B cell (primary cell): ENCODE data around the gene ARL9. TPM values are rescaled to one million over a fixed set of nuclear protein-coding genes. Genes with fewer than 3 reads are reported as not detected.

Experiments
- ATAC-seq: fragments of 200-7000 bp; cut with Tn5 transposase; one replicate; pipeline ENCODE4 v1.10.0; 2021; ENCODE audit warnings: low read depth, mild to moderate bottlenecking, moderate number of reproducible peaks, moderate library complexity
- CTCF ChIA-PET: fragments of 350-600 bp; sonication (Branson Sonifier 250); formaldehyde crosslinking; loops from one replicate; lab custom pipeline; 2021; ENCODE audit warnings: antibody characterized with exemption, inconsistent platforms; lab: Charles Lee
- POLR2A ChIA-PET: fragments of 350-600 bp; sonication (Branson Sonifier 250); formaldehyde crosslinking; loops from one replicate; lab custom pipeline; 2021; ENCODE audit warnings: antibody characterized with exemption; lab: Charles Lee
- DNase-seq: peaks from one replicate; pipeline ENCODE4 v3.0.0; 2013
- H2AFZ ChIP-seq: 2 replicates; pipeline ENCODE4 v1.6.1; 2012; ENCODE audit warnings: mild to moderate bottlenecking, low read depth, low read length; ENCODE audit not compliant: insufficient read depth, poor library complexity, severe bottlenecking
- H3K27ac ChIP-seq, 2 donors: 1 replicate in 1 of 2; 2 replicates in 1 of 2; pipeline ENCODE4 v1.5.1; 2012 to 2013; ENCODE audit warnings: low read length in 2 of 2, mild to moderate bottlenecking in 2 of 2, moderate library complexity in 1 of 2
- H3K27me3 ChIP-seq, 4 experiments: fragments of 200-600 bp in 1 of 4; sonication (generic) in 1 of 4; replicated peaks in 1 of 4; 1 replicate in 2 of 4; 2 replicates in 2 of 4; pipeline versions ENCODE4 v1.6.1 to v1.7.0; 2013 to 2016; ENCODE audit warnings: low read length in 3 of 4, mild to moderate bottlenecking in 2 of 4, mixed read lengths in 1 of 4, moderate library complexity in 1 of 4; ENCODE audit not compliant: insufficient read depth in 4 of 4, control insufficient read depth in 3 of 4; ENCODE audit errors: control extremely low read depth in 1 of 4
- H3K36me3 ChIP-seq, 2 experiments: replicated peaks in 1 of 2; 1 replicate in 1 of 2; 2 replicates in 1 of 2; pipeline versions ENCODE4 v1.6.1 to v1.7.1; 2013; ENCODE audit warnings: low read length in 1 of 2; ENCODE audit not compliant: insufficient read depth in 2 of 2, control insufficient read depth in 1 of 2; ENCODE audit errors: control extremely low read depth in 1 of 2, extremely low read depth in 1 of 2
- H3K4me1 ChIP-seq, 2 donors: fragments of 200-600 bp in 1 of 2; sonication (generic) in 1 of 2; 1 replicate in 1 of 2; 2 replicates in 1 of 2; pipeline versions ENCODE4 v1.5.1 to v1.6.1; 2013 to 2017; ENCODE audit warnings: low read length in 2 of 2; ENCODE audit not compliant: control insufficient read depth in 2 of 2, insufficient read depth in 2 of 2
- H3K4me2 ChIP-seq: replicated peaks from 2 replicates; pipeline ENCODE3; 2012; ENCODE audit warnings: mild to moderate bottlenecking, low read depth, low read length; ENCODE audit not compliant: poor library complexity, severe bottlenecking
- H3K4me3 ChIP-seq, 5 experiments: fragments of 200-600 bp in 1 of 5; sonication (generic) in 1 of 5; 1 replicate in 3 of 5; 2 replicates in 2 of 5; pipeline versions ENCODE4 v1.5.1 to v1.7.0; 2011 to 2016; ENCODE audit warnings: low read length in 4 of 5, mild to moderate bottlenecking in 4 of 5, low read depth in 2 of 5, control low read depth in 1 of 5, moderate library complexity in 1 of 5; ENCODE audit not compliant: insufficient read depth in 1 of 5; ENCODE audit errors: control extremely low read depth in 1 of 5, extremely low read depth in 1 of 5
- H3K79me2 ChIP-seq: fragments of 200-600 bp; sonication (generic); one replicate; pipeline ENCODE4 v1.6.0; 2016; ENCODE audit warnings: low read length; ENCODE audit not compliant: control insufficient read depth, insufficient read depth
- H3K9ac ChIP-seq: fragments of 200-600 bp; sonication (generic); 2 replicates; pipeline ENCODE4 v1.6.1; 2017; ENCODE audit warnings: mild to moderate bottlenecking, low read length, moderate library complexity
- H3K9me3 ChIP-seq, 3 donors: one replicate each; pipeline versions ENCODE4 v1.6.1 to v1.7.1; 2013; ENCODE audit warnings: low read length in 2 of 3; ENCODE audit not compliant: control insufficient read depth in 2 of 3, insufficient read depth in 1 of 3; ENCODE audit errors: control extremely low read depth in 1 of 3
- H4K20me1 ChIP-seq: 2 replicates; pipeline ENCODE4 v1.6.0; 2012; ENCODE audit warnings: mild to moderate bottlenecking, low read length; ENCODE audit not compliant: insufficient read depth, control insufficient read depth, poor library complexity, severe bottlenecking
- H3K27ac Mint-ChIP-seq: one replicate; pipeline ENCODE4 v1.8.0; 2021; ENCODE audit warnings: mixed read lengths
- H3K27me3 Mint-ChIP-seq: one replicate; pipeline ENCODE4 v1.8.0; 2021; ENCODE audit warnings: mixed read lengths
- H3K4me1 Mint-ChIP-seq: one replicate; pipeline ENCODE4 v1.8.0; 2021; ENCODE audit warnings: mixed read lengths
- H3K4me3 Mint-ChIP-seq: one replicate; pipeline ENCODE4 v1.8.0; 2021; ENCODE audit warnings: mixed read lengths
- H3K9me3 Mint-ChIP-seq: one replicate; pipeline ENCODE4 v1.8.0; 2022; ENCODE audit warnings: mixed read lengths; ENCODE audit not compliant: insufficient read depth
- CTCF ChIP-seq: fragments of 200-600 bp; IDR thresholded peaks from one replicate; pipeline ENCODE4 v1.8.0; 2022; ENCODE audit warnings: antibody characterized with exemption, mild to moderate bottlenecking
- EZH2 ChIP-seq: IDR thresholded peaks from 2 replicates; pipeline ENCODE4 v1.6.1; 2012; ENCODE audit warnings: borderline replicate concordance, low read depth, mild to moderate bottlenecking, moderate library complexity, low read length; ENCODE audit not compliant: insufficient read depth, poor library complexity, severe bottlenecking
- WGBS: methylation state at CpG from one replicate; pipeline ENCODE4 v1.1.5; 2013; ENCODE audit warnings: missing lambda C conversion rate; ENCODE audit not compliant: insufficient coverage; 5-methylcytosine and 5-hydroxymethylcytosine counted together
- intact Hi-C: fragments of 100-400 bp; cut with micrococcal nuclease; formaldehyde crosslinking; loops from one replicate; pipeline ENCODE4 v1.10.0; 2022
- polyA plus RNA-seq: library from polyadenylated mRNA; depleted of rRNA; stranded (reverse); fragments of >200 nt; gene quantifications from 2 replicates; pipeline ENCODE4 v1.2.3, GENCODE V29; 2012
- total RNA-seq, 2 donors: library from RNA; stranded (reverse); fragments of 120-200 nt in 1 of 2; gene quantifications; 1 replicate in 1 of 2; 2 replicates in 1 of 2; pipeline versions ENCODE4 v1.2.3 to v1.2.4, GENCODE V29; 2013 to 2022

ARL9 gene
- total and polyA plus RNA-seq, 2 donors (not counting 1 experiment from before 2014, with no cell fraction given), result 0.17 TPM; not detected in 1

GRCh38 chr4:56468097-56468422, 37.5 kb upstream of the ARL9 start:
- Histone ChIP-seq H3K4me1 (peaks cover 38 to 42% of the 10 kb centered on the region in 2 donors), H4K20me1 (peaks cover 21% of the 10 kb centered on the region)
- 0% methylated on average over 4 of the region's 10 CpGs for WGBS

More at GRCh38 chr4:56468097-56468422, 37.5 kb upstream of the ARL9 start:
- Histone ChIP-seq H3K9me3 (no peaks in the 10 kb centered on the region), H3K36me3 (peaks cover 0 to 21% of the 10 kb centered on the region in 2 experiments), H3K9ac (peak overlapping the region; percentile 78), H2AFZ (peak overlapping the region; percentile 88), H3K4me3 (peak overlapping the region; percentile 83 to 97 (median 89)), H3K27ac (peak overlapping the region; percentile 73 to 81), H3K27me3 (no peaks in the 10 kb centered on the region), H3K79me2 (peaks cover 89% of the 10 kb centered on the region), H3K4me2 (peak overlapping the region; percentile 77)
- no peaks in the 10 kb centered on the region for H3K9me3 Mint-ChIP-seq
- TF ChIP-seq CTCF (no peak), EZH2 (no peak)
- CTCF ChIA-PET, result interaction anchor here (0.8 to 1.9 kb wide), 9 partner anchors 10 to 519 kb away, joined by 3 to 8 read pairs (median 4); partner anchors contain the start of genes CEP135, PAICS and PPAT
- intact Hi-C loops, result loop anchor here (5.0 to 10.0 kb wide), 4 partner anchors 334 to 1073 kb away; partner anchors contain the start of genes CLOCK, EXOC1 and TMEM165
- peaks cover 56% of the 10 kb centered on the region for H3K4me1 Mint-ChIP-seq
- peak overlapping the region; percentile 96 for H3K27ac Mint-ChIP-seq
- ATAC-seq, result peak; percentile 29
- peak overlapping the region; percentile 99 for H3K4me3 Mint-ChIP-seq
- H3K27me3 Mint-ChIP-seq, result no peaks in the 10 kb centered on the region
- DNase-seq, result no peak
- POLR2A ChIA-PET, result interaction anchor here (2.9 kb wide), 1 partner anchor 32 kb away, joined by 35 read pairs; the partner anchor contains the start of genes PAICS and PPAT
